Central memory CD4-positive, alpha-beta T cell (primary cell): ENCODE data around the gene RBM15B.

Experiments used
- DNase-seq: peaks from one replicate; pipeline ENCODE4 v3.0.0; 2022

RBM15B gene

GRCh38 chr3:51392355-51393133, 1.5 kb downstream of the RBM15B start:
- DNase-seq = no peak

GRCh38 chr3:51393134-51393495, 2.0 kb downstream of the RBM15B start:
- no peak for DNase-seq

- no peak for DNase-seq
Observed at GRCh38 chr3:51393564-51393963, 2.5 kb downstream of the RBM15B start.

- no peak for DNase-seq
Observed at GRCh38 chr3:51394541-51394940, 3.5 kb downstream of the RBM15B start.

- no peak for DNase-seq
Observed at GRCh38 chr3:51395493-51396213, 4.6 kb downstream of the RBM15B start.

GRCh38 chr3:51396401-51396800, 5.3 kb downstream of the RBM15B start:
- no peak for DNase-seq

- DNase-seq = no peak
Observed at GRCh38 chr3:51397392-51397791, 6.3 kb downstream of the RBM15B start.

GRCh38 chr3:51398595-51399310, 7.7 kb downstream of the RBM15B start:
- DNase-seq = no peak

- DNase-seq = no peak
Observed at GRCh38 chr3:51400166-51400565, 9.1 kb downstream of the RBM15B start.

GRCh38 chr3:51401735-51402134, 10.7 kb downstream of the RBM15B start:
- no peak for DNase-seq

- DNase-seq = no peak
Observed at GRCh38 chr3:51403675-51404074, 12.6 kb downstream of the RBM15B start.

- DNase-seq = no peak
Observed at GRCh38 chr3:51408021-51408420, 16.9 kb downstream of the RBM15B start.

GRCh38 chr3:51408813-51409212, 17.7 kb downstream of the RBM15B start:
- DNase-seq = no peak

GRCh38 chr3:51422211-51422610, 31.1 kb downstream of the RBM15B start:
- no peak for DNase-seq

GRCh38 chr3:51426921-51427320, 35.8 kb downstream of the RBM15B start:
- DNase-seq = no peak

GRCh38 chr3:51429138-51429537, 38.1 kb downstream of the RBM15B start:
- DNase-seq = no peak

GRCh38 chr3:51434110-51434509, 43.0 kb downstream of the RBM15B start:
- no peak for DNase-seq

GRCh38 chr3:51434746-51435327, 43.8 kb downstream of the RBM15B start:
- DNase-seq = peak; percentile 44

GRCh38 chr3:51436998-51437639, 46.0 kb downstream of the RBM15B start:
- no peak for DNase-seq

- DNase-seq = no peak
Observed at GRCh38 chr3:51441282-51442030, 50.4 kb downstream of the RBM15B start.

- DNase-seq = no peak
Observed at GRCh38 chr3:51445544-51446280, 54.6 kb downstream of the RBM15B start.
